ENCODE data around the gene R3HDM2.

The R3HDM2 gene

DNA sequence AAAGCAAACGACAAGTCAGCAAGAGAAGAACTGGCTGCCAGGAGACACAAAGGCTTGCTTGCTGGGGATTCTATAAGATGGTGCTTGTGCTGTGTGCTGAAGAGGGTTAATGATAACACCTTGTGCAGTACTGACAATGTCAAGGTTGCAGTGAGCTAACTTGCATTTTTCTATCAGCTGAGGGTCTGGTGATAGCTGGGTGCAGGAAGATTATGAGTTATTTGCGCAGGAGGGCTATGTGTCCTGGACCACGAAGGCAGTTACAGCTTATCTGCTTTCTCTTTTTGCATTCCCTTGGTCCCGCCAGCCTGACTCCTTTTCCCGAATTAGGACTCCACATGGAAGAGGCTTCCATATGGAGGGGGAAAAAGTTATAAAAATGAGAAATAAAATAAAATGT lies 42.4 kb downstream of the R3HDM2 start:
- DNase-seq (ENCODE audit: low read depth): no peak
- no peak overlapping the region for H3K4me3 ChIP-seq (ENCODE audit: low read depth, low read length)
- TF ChIP-seq, protein P1, sequence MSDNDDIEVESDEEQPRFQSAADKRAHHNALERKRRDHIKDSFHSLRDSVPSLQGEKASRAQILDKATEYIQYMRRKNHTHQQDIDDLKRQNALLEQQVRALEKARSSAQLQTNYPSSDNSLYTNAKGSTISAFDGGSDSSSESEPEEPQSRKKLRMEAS (IDR thresholded peaks at IDR 0.05; ENCODE audit: low read depth, low read length): no peak
- TF ChIP-seq POLR2A (IDR thresholded peaks at IDR 0.05; ENCODE audit: extremely low read depth, insufficient read length) (no peak), MYC (IDR thresholded peaks at IDR 0.05; ENCODE audit: low read depth, low read length) (no peak)
- TF ChIP-seq, protein P2, sequence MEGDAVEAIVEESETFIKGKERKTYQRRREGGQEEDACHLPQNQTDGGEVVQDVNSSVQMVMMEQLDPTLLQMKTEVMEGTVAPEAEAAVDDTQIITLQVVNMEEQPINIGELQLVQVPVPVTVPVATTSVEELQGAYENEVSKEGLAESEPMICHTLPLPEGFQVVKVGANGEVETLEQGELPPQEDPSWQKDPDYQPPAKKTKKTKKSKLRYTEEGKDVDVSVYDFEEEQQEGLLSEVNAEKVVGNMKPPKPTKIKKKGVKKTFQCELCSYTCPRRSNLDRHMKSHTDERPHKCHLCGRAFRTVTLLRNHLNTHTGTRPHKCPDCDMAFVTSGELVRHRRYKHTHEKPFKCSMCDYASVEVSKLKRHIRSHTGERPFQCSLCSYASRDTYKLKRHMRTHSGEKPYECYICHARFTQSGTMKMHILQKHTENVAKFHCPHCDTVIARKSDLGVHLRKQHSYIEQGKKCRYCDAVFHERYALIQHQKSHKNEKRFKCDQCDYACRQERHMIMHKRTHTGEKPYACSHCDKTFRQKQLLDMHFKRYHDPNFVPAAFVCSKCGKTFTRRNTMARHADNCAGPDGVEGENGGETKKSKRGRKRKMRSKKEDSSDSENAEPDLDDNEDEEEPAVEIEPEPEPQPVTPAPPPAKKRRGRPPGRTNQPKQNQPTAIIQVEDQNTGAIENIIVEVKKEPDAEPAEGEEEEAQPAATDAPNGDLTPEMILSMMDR (IDR thresholded peaks at IDR 0.05; ENCODE audit: low read depth, low read length): no peak

DNA sequence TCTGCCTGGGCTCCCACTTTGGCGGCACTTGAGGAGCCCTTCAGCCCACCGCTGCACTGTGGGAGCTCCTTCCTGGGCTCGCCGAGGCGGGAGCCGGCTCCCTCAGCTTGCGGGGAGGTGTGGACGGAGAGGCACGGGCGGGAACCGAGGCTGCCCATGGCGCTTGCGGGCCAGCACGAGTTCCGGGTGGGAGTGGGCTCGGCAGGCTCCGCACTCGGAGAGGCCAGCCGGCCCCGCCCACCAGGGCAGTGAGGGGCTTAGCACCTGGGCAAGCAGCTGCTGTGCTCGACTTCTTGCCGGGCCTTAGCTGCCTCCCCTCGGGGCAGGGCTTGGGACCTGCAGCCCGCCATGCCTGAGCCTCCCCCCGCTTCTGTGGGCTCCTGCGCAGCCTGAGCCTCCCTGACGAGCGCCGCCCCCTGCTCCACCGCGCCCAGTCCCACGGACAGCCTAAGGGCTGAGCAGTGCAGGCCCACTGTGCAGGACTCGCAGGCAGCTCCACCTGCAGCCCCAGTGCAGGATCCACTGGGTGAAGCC lies 44.6 kb downstream of the R3HDM2 start:
- no peak overlapping the region for H3K4me3 ChIP-seq (ENCODE audit: low read depth, low read length)
- DNase-seq (ENCODE audit: low read depth): no peak
- TF ChIP-seq, protein P1 (IDR thresholded peaks at IDR 0.05; ENCODE audit: low read depth, low read length): no peak
- TF ChIP-seq MYC (IDR thresholded peaks at IDR 0.05; ENCODE audit: low read depth, low read length) (no peak), POLR2A (IDR thresholded peaks at IDR 0.05; ENCODE audit: extremely low read depth, insufficient read length) (no peak)
- TF ChIP-seq, protein P2 (IDR thresholded peaks at IDR 0.05; ENCODE audit: low read depth, low read length): no peak

DNA sequence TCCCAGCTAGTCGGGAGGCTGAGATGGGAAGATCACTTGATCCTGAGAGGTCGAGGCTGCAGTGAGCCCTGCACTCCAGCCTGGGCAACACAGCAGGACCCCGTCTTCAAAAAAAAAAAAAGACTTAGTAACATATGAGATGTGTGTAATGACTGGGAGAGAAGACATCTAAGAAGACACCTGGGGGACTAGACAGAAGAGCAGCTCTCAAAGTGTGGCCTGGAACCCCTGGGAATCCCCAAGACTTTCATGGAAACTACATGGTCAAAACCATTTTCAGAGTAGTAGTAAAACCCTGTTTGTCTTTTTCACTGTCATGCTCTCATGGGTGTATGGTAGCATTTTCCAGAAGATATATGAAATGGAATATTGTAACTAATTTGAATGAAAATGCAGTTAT lies 45.3 kb downstream of the R3HDM2 start:
- DNase-seq (ENCODE audit: low read depth): no peak
- no peak overlapping the region for H3K4me3 ChIP-seq (ENCODE audit: low read depth, low read length)
- TF ChIP-seq, protein P2 (IDR thresholded peaks at IDR 0.05; ENCODE audit: low read depth, low read length): no peak
- TF ChIP-seq MYC (IDR thresholded peaks at IDR 0.05; ENCODE audit: low read depth, low read length) (no peak), POLR2A (IDR thresholded peaks at IDR 0.05; ENCODE audit: extremely low read depth, insufficient read length) (no peak)
- TF ChIP-seq, protein P1 (IDR thresholded peaks at IDR 0.05; ENCODE audit: low read depth, low read length): no peak

DNA sequence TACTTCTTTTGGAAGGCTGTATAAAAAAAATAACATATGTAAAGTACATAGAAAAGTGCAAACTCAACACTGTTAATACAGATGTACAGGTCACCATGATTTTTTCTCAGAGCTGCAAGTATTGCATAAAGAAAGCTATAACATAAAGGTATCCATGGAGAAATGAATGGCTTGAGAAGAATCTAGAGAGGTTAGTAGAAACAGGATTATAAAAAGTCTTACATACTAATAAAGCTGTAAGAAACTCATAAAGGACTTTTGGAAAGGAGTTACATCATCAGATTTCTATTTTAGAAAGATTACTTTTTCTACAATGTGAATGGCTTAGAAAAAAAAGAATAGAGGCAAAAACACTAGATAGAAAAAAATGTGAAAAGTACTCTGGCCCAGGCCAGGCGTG lies 46.4 kb downstream of the R3HDM2 start:
- no peak for TF ChIP-seq POLR2A (IDR thresholded peaks at IDR 0.05; ENCODE audit: extremely low read depth, insufficient read length)
- no peak for TF ChIP-seq MYC (IDR thresholded peaks at IDR 0.05; ENCODE audit: low read depth, low read length)
- TF ChIP-seq, protein P1 (IDR thresholded peaks at IDR 0.05; ENCODE audit: low read depth, low read length): no peak
- TF ChIP-seq, protein P2 (IDR thresholded peaks at IDR 0.05; ENCODE audit: low read depth, low read length): no peak
- no peak for DNase-seq (ENCODE audit: low read depth)
- no peak overlapping the region for H3K4me3 ChIP-seq (ENCODE audit: low read depth, low read length)

DNA sequence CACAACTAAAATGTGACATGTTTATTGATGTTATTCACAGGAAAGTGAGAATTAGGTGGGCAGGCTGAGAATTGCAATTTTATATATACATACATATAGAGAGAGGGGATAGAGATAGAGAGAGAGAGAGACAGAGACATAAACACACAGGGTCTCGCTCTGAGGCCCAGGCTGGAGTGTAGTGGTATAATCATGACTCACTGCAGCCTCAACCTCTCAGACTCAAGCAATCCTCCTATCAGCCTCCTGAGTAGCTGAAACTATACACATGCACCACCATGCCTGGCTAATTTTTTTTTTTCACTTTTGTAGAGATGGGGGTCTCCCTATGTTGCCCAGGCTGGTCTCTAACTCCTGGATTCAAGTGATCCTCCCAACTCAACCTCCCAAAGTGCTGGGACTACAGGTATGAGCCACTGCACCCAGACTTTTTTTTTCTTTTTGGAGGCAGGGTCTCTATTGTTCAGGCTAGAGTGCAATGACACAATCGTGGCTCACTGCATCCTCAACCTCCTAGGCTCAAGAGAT lies 49.1 kb downstream of the R3HDM2 start:
- no peak overlapping the region for H3K4me3 ChIP-seq (ENCODE audit: low read depth, low read length)
- TF ChIP-seq, protein P1 (IDR thresholded peaks at IDR 0.05; ENCODE audit: low read depth, low read length): no peak
- no peak for TF ChIP-seq MYC (IDR thresholded peaks at IDR 0.05; ENCODE audit: low read depth, low read length)
- TF ChIP-seq POLR2A (IDR thresholded peaks at IDR 0.05; ENCODE audit: extremely low read depth, insufficient read length): no peak
- TF ChIP-seq, protein P2 (IDR thresholded peaks at IDR 0.05; ENCODE audit: low read depth, low read length): no peak
- no peak for DNase-seq (ENCODE audit: low read depth)
